HG03108 (cell line): ENCODE results near the gene CD200R1.

ENCODE experiments used
- ATAC-seq: cut with Tn5 transposase; IDR thresholded peaks from one replicate; pipeline ENCODE4 v1.9.1; 2021; ENCODE audit warnings: moderate library complexity; ENCODE audit not compliant: unreplicated experiment

CD200R1 gene

DNA sequence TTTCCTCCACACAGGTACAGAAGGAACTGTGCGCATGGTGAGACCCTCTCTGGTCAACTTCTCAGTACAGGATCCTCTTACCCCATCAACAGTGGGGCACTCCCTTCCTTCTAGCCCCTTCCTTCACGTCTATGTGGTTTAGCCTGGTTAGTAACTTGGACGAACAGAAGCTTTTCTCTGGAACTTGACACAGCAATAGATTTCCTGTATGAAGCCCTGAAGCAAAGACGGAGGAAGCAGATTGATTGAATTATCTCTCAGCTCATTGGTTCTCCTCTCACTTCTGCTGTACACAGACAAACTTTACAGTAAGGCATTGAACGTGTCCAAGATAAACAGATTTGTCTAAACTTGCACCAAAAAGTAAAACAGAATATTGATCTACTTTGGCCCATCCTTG, at the start of gene CD200R1:
CD200R1 (minus strand) TSS at position 210 of the 400 bp plus-strand sequence. CDS start 246 bp downstream, outside the sequence.
- no peak for ATAC-seq

DNA sequence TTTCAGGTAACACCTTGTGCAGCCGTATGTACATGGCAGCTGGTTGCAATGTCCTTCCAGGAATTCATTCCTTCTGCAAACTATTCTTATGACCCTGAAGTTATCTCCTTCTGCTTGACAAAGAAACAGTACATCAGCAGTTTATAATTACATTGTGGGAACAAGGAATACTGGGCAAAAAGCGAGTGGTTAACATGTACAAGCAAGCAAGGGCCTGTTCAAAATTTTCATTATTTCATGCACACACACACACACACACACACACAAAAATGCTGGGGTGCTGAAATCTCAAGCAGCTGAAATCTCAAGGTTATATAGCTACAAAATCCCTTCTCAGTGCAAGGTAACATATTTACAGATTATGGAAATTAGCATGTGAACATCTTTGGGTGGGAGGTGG, 46.6 kb upstream of the CD200R1 start:
- ATAC-seq, result no peak

DNA sequence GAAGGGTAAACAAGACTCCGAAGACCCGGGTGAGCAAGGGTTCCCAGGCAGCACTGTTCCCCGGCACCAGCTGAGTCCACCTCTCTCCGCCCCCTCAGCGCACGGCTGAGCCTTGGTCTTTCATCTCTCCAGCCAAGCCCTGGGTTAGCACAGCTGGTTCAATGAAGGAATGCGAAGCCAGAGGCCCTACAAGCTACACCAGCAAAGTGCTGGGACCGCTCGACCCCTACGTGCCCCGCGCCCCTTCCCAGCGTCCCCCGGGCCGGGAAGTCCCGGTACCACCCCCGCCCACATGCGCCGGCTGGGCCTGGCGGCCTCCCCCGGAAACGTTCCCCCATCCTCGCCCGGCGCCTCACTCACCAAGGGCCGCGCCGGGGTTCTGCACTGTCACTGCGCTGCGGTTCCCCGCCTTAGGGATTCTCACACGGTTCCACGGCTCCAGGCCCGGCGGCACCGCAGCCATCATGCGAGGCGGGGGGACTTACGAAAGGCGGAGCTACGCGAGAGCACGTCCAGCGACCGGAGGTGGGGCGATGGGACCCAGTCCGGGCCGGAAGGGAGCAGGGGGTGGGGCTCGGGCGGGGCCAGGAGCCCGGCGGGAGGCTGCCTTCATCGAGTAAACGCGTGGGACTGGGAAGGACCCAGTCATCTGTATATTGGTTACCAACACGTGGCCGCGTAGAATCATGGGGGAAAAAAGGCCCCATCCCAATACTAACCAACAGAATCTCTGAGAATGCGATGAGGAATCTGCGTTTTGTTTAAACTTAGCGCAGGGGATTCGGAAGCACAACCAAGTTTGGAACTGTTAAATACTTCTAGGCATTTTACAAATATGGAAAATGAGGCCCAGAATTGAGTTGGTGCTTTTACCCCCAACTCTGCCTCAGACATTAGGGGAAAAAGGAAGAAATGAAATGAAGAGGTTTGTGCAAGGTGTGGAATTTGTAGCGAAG, 44.6 kb upstream of the CD200R1 start:
- peak; percentile 88 for ATAC-seq

- ATAC-seq, result no peak
Observed at GRCh38 chr3:113018536-113019181, 43.8 kb upstream of the CD200R1 start.

DNA sequence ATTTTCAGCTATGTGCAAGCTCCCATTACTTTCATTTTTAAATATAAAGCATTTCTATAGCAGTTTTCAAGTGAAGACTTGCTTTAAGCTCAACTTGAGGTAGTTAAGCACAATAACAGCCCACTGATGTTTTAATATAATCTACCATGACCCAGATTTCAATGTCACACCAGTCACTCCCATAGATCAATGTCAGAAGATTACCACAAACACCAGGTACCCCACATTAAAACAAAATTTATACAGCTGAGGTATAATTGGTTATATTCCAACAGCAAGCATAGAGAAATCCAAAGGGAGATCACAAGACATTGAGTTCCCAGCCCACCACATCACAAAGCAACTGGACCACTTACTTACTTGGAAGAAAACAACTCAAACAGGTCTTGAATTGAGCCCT, 38.7 kb upstream of the CD200R1 start:
- ATAC-seq, result no peak

- no peak for ATAC-seq
Observed at GRCh38 chr3:113008117-113008516, 33.2 kb upstream of the CD200R1 start.

DNA sequence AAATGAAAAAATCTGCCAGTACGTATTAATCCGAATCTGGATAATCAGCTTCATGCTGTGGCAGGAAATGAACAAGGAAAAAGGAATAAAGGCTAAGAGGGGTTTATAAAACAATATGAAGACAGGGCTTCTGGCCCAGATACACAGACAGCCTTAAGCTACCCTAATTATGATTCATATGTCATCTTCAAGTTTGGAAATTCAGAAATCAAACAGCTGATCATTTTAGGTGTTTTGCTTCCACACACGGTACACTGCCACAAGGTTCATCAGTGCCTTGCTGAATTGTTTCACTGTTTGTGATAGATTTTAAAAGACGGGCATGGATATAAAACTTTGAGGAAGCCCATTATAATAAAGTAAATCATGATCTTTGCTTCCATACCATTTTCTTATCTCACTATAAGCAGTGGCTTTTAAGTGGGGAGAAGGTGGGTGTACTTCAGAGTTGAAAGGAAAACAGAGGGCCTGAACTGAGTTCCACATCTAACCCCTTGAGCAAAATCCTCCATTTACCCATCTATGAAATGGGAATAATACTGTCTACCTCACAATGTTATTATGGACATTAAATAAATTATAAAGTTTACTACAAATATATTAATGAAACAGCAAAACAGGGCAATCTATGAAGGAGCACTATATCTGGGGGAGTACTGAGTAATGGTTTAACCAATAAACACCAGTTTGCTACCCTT, 31.6 kb upstream of the CD200R1 start:
- ATAC-seq, result no peak

DNA sequence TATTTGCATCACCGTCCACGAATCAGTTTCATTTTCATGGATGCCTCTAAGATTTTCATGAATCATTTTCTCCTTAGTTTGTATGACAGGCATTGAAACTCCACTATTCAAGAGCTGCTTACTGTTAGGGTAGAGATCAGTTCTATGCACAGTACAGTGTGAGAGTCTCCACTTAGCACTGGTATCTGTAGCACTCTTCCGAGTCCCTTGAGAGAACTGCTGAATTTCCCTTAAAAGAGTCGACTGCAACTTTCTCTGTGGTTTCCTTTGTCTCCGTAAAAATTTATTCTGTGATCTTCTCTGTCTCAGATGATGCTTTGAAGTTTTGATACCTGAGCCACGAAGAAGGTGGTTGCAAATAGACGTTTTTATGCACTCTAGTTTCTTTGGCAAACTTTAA, 30.7 kb upstream of the CD200R1 start:
- ATAC-seq, result no peak

GRCh38 chr3:113002679-113003078, 27.8 kb upstream of the CD200R1 start:
- ATAC-seq, result no peak

- ATAC-seq, result no peak
Observed at GRCh38 chr3:113002037-113002436, 27.1 kb upstream of the CD200R1 start.

- ATAC-seq, result no peak
Observed at GRCh38 chr3:113000691-113001090, 25.8 kb upstream of the CD200R1 start.

- ATAC-seq, result no peak
Observed at GRCh38 chr3:112995800-112996199, 20.9 kb upstream of the CD200R1 start.

- ATAC-seq, result peak; percentile 90
Observed at GRCh38 chr3:112990672-112991602, 16.0 kb upstream of the CD200R1 start, which contains the start of gene GTPBP8. Gene GTPBP8, plus strand, starts transcription at chr3:112990984. Its CDS starts 16 bp downstream, at chr3:112991000.

DNA sequence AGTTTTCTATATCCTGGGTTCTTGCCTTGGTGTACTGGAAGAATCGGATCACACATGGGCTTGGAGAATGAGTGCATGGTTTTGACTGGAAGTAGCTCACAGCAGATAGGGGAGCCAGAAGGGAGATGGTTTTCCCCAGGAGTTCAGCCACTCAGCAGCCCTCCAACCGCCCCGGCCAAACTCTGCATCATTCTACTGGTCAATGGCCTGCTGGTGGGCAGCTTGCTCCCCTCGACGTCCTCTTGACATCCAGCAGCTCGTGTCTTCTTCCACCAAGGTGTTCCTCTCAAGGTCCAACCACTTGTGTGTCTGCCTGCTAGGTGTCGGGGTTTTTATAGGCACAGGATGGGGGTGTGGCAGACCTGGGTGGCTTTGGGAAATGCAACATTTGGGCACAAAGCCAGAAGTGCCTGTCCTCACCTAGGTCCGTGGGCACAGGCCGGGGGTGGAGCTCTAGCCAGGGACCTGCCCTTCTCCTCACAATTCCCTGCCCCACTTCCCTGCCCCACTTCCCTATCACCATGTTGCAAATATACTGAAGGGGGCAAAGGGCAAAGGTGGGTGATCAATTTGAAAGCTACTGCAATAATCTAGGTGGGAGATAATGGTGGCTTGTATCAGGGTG, 12.9 kb upstream of the CD200R1 start:
- no peak for ATAC-seq

DNA sequence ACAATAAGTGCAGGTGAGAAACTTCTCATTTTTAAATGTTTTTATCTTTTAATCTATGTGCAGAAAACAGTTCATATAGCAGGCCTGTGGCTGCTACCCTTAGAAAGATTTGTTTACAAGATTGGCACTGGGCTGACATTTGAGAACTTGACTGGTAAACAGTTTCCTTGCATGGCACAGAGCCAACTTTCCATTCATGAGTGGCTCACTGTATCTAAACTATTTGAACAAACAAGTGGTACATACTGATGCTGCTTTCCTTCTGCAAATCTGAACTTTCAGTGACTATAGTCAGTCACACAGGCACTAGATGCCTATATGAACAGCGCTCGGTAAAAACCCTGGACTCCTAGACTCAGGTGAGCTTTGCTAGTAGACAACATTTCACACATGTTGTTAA, 9.6 kb upstream of the CD200R1 start:
- no peak for ATAC-seq

GRCh38 chr3:112982710-112983109, 7.8 kb upstream of the CD200R1 start:
- no peak for ATAC-seq

DNA sequence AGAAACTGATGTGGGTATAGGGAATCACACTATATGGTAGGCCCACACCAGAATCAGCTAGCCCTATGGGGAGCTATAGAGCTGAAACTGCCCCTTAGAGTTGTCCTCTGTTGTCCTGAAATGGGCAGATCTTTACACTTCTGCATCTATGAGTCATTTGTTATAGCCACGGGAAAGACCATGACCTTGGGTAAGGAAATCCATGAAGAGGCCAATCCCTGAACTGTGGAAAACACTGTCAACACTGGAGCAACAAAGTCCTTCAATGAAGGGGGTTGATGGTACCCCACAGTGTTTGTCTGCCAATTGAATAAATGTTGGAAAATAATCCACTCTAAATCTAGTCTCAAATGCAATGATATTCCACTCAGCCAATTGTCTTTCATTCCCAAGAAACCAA, 5.2 kb upstream of the CD200R1 start:
- no peak for ATAC-seq

DNA sequence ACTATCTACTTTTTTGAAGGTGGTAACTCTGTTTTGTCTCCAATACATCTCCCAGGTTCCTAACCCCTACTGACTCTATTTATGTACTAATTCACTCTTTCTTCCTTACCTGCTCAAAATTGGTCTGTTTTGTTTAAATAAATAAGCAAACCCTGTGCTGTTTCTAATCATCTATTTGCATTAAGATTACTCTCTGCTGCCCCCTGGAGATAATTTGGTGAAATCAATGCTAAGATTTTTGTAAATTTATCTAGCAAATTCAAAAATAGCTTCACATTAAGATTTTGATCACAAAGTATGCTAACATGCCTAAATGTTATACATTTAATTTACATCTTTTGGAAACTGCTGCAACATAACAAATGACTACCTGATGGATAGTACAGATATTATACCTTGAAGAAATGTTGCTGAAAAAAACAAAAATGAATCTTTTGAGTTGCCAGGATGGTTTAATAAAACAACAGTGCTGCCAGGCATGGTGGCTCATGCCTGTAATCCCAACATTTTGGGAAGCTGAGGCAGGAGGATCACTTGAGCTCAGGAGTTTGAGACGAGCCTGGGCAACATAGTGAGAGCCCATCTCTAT, 4.4 kb upstream of the CD200R1 start:
- no peak for ATAC-seq

- no peak for ATAC-seq
Observed at GRCh38 chr3:112976953-112977352, 2.0 kb upstream of the CD200R1 start.

- ATAC-seq, result no peak
Observed at GRCh38 chr3:112976001-112976400, 1.1 kb upstream of the CD200R1 start.
